GM23338 (cell line): ENCODE data around the gene SGCD. TPM values are rescaled to one million over a fixed set of nuclear protein-coding genes. Genes with fewer than 3 reads are reported as not detected.

ENCODE experiments used
- ATAC-seq: fragments of 200-7000 bp; cut with Tn5 transposase; 3 replicates; pipeline ENCODE4 v1.9.1; 2020
- DNase-seq: peaks from one replicate; pipeline ENCODE4 v3.0.0-alpha.2; 2015; ENCODE audit warnings: low spot score
- H2AFZ ChIP-seq: fragments of 200-600 bp; sonication (generic); 2 replicates; pipeline ENCODE4 v1.8.0; 2016; ENCODE audit warnings: antibody characterized with exemption, mild to moderate bottlenecking, moderate library complexity
- H3F3A ChIP-seq: fragments of 200-600 bp; sonication (generic); replicated peaks from 2 replicates; pipeline ENCODE4 v1.8.0; 2017; ENCODE audit warnings: antibody characterized with exemption, mixed run types, low read depth
- H3K27ac ChIP-seq: fragments of 200-600 bp; sonication (generic); 2 replicates; pipeline ENCODE4 v1.6.1; 2016; ENCODE audit warnings: low read depth
- H3K27me3 ChIP-seq: fragments of 200-600 bp; sonication (generic); 2 replicates; pipeline ENCODE4 v1.8.0; 2016; ENCODE audit warnings: mild to moderate bottlenecking, mixed run types, moderate library complexity; ENCODE audit not compliant: insufficient read depth
- H3K36me3 ChIP-seq: fragments of 200-600 bp; sonication (generic); 2 replicates; pipeline ENCODE4 v1.8.0; 2016; ENCODE audit warnings: mild to moderate bottlenecking; ENCODE audit not compliant: insufficient read depth
- H3K4me1 ChIP-seq: fragments of 200-600 bp; sonication (generic); 2 replicates; pipeline ENCODE4 v1.8.0; 2016; ENCODE audit warnings: mild to moderate bottlenecking, moderate library complexity; ENCODE audit not compliant: insufficient read depth
- H3K4me2 ChIP-seq: fragments of 200-600 bp; sonication (generic); 2 replicates; pipeline ENCODE4 v1.7.1; 2017; ENCODE audit warnings: mixed run types
- H3K4me3 ChIP-seq: fragments of 200-600 bp; sonication (generic); 2 replicates; pipeline ENCODE4 v1.6.1; 2016; ENCODE audit warnings: mixed run types
- H3K79me2 ChIP-seq: fragments of 200-600 bp; sonication (generic); replicated peaks from 2 replicates; pipeline ENCODE4 v1.8.0; 2017; ENCODE audit warnings: mild to moderate bottlenecking; ENCODE audit not compliant: insufficient read depth
- H3K9me2 ChIP-seq: fragments of 200-600 bp; sonication (generic); 2 replicates; pipeline ENCODE4 v1.8.0; 2017; ENCODE audit not compliant: insufficient read depth
- H4K20me1 ChIP-seq: fragments of 200-600 bp; sonication (generic); replicated peaks from 2 replicates; pipeline ENCODE4 v1.8.0; 2017; ENCODE audit warnings: mild to moderate bottlenecking; ENCODE audit not compliant: insufficient read depth
- H3K27ac Mint-ChIP-seq: 2 replicates; pipeline ENCODE4 v1.8.0; 2020; ENCODE audit warnings: inconsistent platforms, mild to moderate bottlenecking, moderate library complexity, mixed read lengths
- H3K27me3 Mint-ChIP-seq: 3 replicates; pipeline ENCODE4 v1.8.0; 2022; ENCODE audit warnings: low read depth, mild to moderate bottlenecking, moderate library complexity, mixed read lengths, inconsistent platforms; ENCODE audit not compliant: insufficient read depth, poor library complexity
- H3K36me3 Mint-ChIP-seq: 3 replicates; pipeline ENCODE4 v1.8.0; 2021; ENCODE audit warnings: low read depth, mild to moderate bottlenecking, inconsistent platforms, moderate library complexity, mixed read lengths
- H3K4me1 Mint-ChIP-seq: 3 replicates; pipeline ENCODE4 v1.8.0; 2020; ENCODE audit warnings: mild to moderate bottlenecking, inconsistent platforms, mixed read lengths
- H3K4me3 Mint-ChIP-seq: 3 replicates; pipeline ENCODE4 v1.8.0; 2021; ENCODE audit warnings: moderate library complexity, mild to moderate bottlenecking, inconsistent platforms, mixed read lengths
- H3K9me3 Mint-ChIP-seq: 3 replicates; pipeline ENCODE4 v1.8.0; 2020; ENCODE audit warnings: moderate library complexity, mild to moderate bottlenecking, inconsistent platforms, mixed read lengths
- CREB1 ChIP-seq: fragments of 250-450 bp; sonication (Bioruptor Pico); IDR thresholded peaks from 2 replicates; pipeline ENCODE4 v1.5.0; 2020; ENCODE audit warnings: low read depth, mild to moderate bottlenecking, moderate library complexity
- CTCF ChIP-seq, 2 experiments: fragments of 200-600 bp in 1 of 2; sonication (generic) in 1 of 2; conservative IDR thresholded peaks; 2 replicates each; pipeline versions ENCODE4 v1.5.1 to v1.6.1; 2016 to 2017; ENCODE audit warnings: antibody characterized with exemption in 2 of 2, low read depth in 2 of 2, mild to moderate bottlenecking in 2 of 2, moderate library complexity in 1 of 2
- ETS1 ChIP-seq: IDR thresholded peaks from 2 replicates; pipeline ENCODE4 v1.6.1; 2016; ENCODE audit warnings: antibody characterized with exemption
- EZH2 ChIP-seq: fragments of 200-600 bp; sonication (generic); IDR thresholded peaks from one replicate; pipeline ENCODE4 v1.8.0; 2017; ENCODE audit warnings: antibody characterized with exemption, mild to moderate bottlenecking, low read depth; ENCODE audit not compliant: unreplicated experiment
- EZH2phosphoT487 ChIP-seq: fragments of 200-600 bp; sonication (generic); IDR thresholded peaks from one replicate; pipeline ENCODE4 v1.8.1; 2018; ENCODE audit warnings: antibody characterized with exemption; ENCODE audit not compliant: unreplicated experiment
- NANOG ChIP-seq: IDR thresholded peaks from 2 replicates; pipeline ENCODE4 v1.6.1; 2016; ENCODE audit warnings: antibody characterized with exemption, borderline replicate concordance
- POLR2AphosphoS5 ChIP-seq: IDR thresholded peaks from 2 replicates; pipeline ENCODE4 v1.6.1; 2016; ENCODE audit warnings: antibody characterized with exemption, low read depth
- STAT1 ChIP-seq: IDR thresholded peaks from one replicate; pipeline ENCODE4 v1.6.1; 2016; ENCODE audit warnings: antibody characterized with exemption; ENCODE audit not compliant: unreplicated experiment
- ZNF114 ChIP-seq: fragments of 250-450 bp; sonication (Bioruptor Pico); IDR thresholded peaks from 2 replicates; pipeline ENCODE4 v1.5.0; 2020; ENCODE audit warnings: mild to moderate bottlenecking, moderate library complexity
- ZNF331 ChIP-seq: fragments of 250-450 bp; sonication (Bioruptor Pico); IDR thresholded peaks from 2 replicates; pipeline ENCODE4 v1.5.0; 2020; ENCODE audit warnings: low read depth, mild to moderate bottlenecking, moderate library complexity
- ZNF462 ChIP-seq: fragments of 250-450 bp; sonication (Bioruptor Pico); IDR thresholded peaks from 2 replicates; pipeline ENCODE4 v1.5.0; 2020; ENCODE audit warnings: mild to moderate bottlenecking, moderate library complexity
- polyA plus RNA-seq: library from polyadenylated mRNA; unstranded; fragments of >200 nt; fragmentation: Nextera tagmentation; extraction: Ambion mirVana; gene quantifications from 2 replicates; pipeline ENCODE4 v1.2.1, GENCODE V29; 2016
- total RNA-seq: library from RNA; depleted of rRNA; stranded (reverse); fragments of >200 nt; shearing (Covaris generic); gene quantifications from 2 replicates; pipeline ENCODE4 v1.2.3, GENCODE V29; 2014

Gene SGCD
- total and polyA plus RNA-seq, 2 experiments from 2014 or later: 0.03 to 0.05 TPM

- TF ChIP-seq ZNF462 (CRISPR knock-in tag) (no peak), ZNF114 (CRISPR knock-in tag) (no peak), ZNF331 (no peak), EZH2 (no peak), CTCF (conservative IDR thresholded peaks at IDR 0.05; ENCODE audit: low read depth in 2 of 2) (no peak), CREB1 (CRISPR knock-in tag) (no peak), STAT1 (no peak)
Measured at GRCh38 chr5:156277290-156277689, 49.7 kb upstream of the SGCD start (continued).

GRCh38 chr5:156295431-156295830 lies 31.5 kb upstream of the SGCD start:
- no peak overlapping the region for H2AFZ ChIP-seq
- Mint-ChIP-seq H3K27ac (no peak overlapping the region), H3K9me3 (no peaks in the 10 kb centered on the region), H3K4me3 (no peak overlapping the region), H3K4me1 (no peaks in the 10 kb centered on the region), H3K27me3 (peaks cover 2% of the 10 kb centered on the region), H3K36me3 (no peaks in the 10 kb centered on the region)
- DNase-seq (no peak), ATAC-seq (no peak)
- no peaks in the 10 kb centered on the region for H4K20me1 ChIP-seq
- no peak overlapping the region for H3K4me2 ChIP-seq
- no peak overlapping the region for H3K4me3 ChIP-seq
- no peaks in the 10 kb centered on the region for H3K4me1 ChIP-seq
- no peaks in the 10 kb centered on the region for H3K36me3 ChIP-seq
- no peaks in the 10 kb centered on the region for H3K79me2 ChIP-seq
- H3F3A ChIP-seq: no peaks in the 10 kb centered on the region
- H3K27me3 ChIP-seq: no peaks in the 10 kb centered on the region
- no peak overlapping the region for H3K27ac ChIP-seq
- H3K9me2 ChIP-seq: no peaks in the 10 kb centered on the region
- TF ChIP-seq ETS1: no peak
- TF ChIP-seq CTCF (conservative IDR thresholded peaks at IDR 0.05; ENCODE audit: low read depth in 2 of 2): no peak
- no peak for TF ChIP-seq CREB1 (CRISPR knock-in tag)
- TF ChIP-seq EZH2phosphoT487: no peak
- no peak for TF ChIP-seq EZH2
- no peak for TF ChIP-seq NANOG
- no peak for TF ChIP-seq STAT1
- TF ChIP-seq POLR2AphosphoS5: no peak
- TF ChIP-seq ZNF114 (CRISPR knock-in tag): no peak
